Ishikawa (cell line): ENCODE measurements around the gene PTPRN2.

Source experiments
- CEBPB ChIP-seq: IDR thresholded peaks from 2 replicates; pipeline ENCODE4 v1.6.1; 2012
- CREB1 ChIP-seq: IDR thresholded peaks from 2 replicates; pipeline ENCODE4 v1.6.1; 2012; ENCODE audit warnings: low read depth
- EGR1 ChIP-seq: IDR thresholded peaks from 2 replicates; pipeline ENCODE4 v1.6.1; 2012
- EP300 ChIP-seq: IDR thresholded peaks from 2 replicates; pipeline ENCODE4 v1.6.1; 2012; ENCODE audit warnings: borderline replicate concordance
- NFIC ChIP-seq: IDR thresholded peaks from 2 replicates; pipeline ENCODE4 v1.6.1; 2012
- RAD21 ChIP-seq: IDR thresholded peaks from 2 replicates; pipeline ENCODE4 v1.6.1; 2012; ENCODE audit warnings: low read depth
- TAF1 ChIP-seq: IDR thresholded peaks from 2 replicates; pipeline ENCODE4 v1.6.1; 2012; ENCODE audit warnings: low read depth, mild to moderate bottlenecking
- TCF12 ChIP-seq: IDR thresholded peaks from 2 replicates; pipeline ENCODE4 v1.6.1; 2012; ENCODE audit warnings: low read depth
- TEAD4 ChIP-seq: IDR thresholded peaks from 2 replicates; pipeline ENCODE4 v1.6.1; 2012
- YY1 ChIP-seq: IDR thresholded peaks from 2 replicates; pipeline ENCODE4 v1.6.1; 2012; ENCODE audit warnings: low read depth
- ZBTB7A ChIP-seq: IDR thresholded peaks from 2 replicates; pipeline ENCODE4 v1.6.1; 2012; ENCODE audit warnings: low read depth
- TF ChIP-seq, protein P1 (sequence below): IDR thresholded peaks from 2 replicates; pipeline ENCODE4 v1.6.1; 2012
- TF ChIP-seq, protein P2 (sequence below): IDR thresholded peaks from 2 replicates; pipeline ENCODE4 v1.6.1; 2012; ENCODE audit warnings: low read depth, mild to moderate bottlenecking
- TF ChIP-seq, protein P3 (sequence below): IDR thresholded peaks from 2 replicates; pipeline ENCODE4 v1.6.1; 2012

DNA sequence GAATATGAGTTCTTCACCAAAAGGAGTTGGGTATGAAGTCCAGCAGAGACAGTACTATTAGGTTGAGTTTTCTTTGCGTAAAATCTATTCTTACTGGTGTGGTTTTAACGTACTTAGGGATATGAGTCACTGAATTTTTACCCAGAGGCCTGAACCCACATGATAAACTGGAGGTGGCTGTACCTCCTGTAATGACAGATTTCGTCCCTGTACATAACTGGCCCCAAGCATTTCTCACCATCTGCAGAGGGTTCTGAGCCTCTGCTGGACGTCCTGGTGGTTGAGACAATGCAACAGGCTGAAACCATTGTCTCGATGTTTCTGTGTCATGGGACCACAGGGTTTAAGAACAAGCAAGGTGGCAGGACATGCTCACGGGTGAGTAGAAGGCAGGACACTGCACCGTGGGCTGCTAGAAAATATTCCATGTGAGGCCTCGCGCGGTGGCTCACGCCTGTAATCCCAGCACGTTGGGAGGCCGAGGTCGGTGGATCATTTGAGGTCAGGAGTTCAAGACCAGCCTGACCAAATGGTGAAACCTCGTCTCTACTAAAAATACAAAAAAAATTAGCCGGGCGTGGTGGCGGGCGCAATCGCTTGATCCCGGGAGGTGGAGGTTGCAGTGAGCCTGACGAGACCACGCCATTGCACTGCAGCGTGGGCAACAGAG is 1017.0 kb downstream of the PTPRN2 start:
- TF ChIP-seq, protein P1, sequence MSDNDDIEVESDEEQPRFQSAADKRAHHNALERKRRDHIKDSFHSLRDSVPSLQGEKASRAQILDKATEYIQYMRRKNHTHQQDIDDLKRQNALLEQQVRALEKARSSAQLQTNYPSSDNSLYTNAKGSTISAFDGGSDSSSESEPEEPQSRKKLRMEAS, result no peak
- no peak for TF ChIP-seq CEBPB
- TF ChIP-seq, protein P2, sequence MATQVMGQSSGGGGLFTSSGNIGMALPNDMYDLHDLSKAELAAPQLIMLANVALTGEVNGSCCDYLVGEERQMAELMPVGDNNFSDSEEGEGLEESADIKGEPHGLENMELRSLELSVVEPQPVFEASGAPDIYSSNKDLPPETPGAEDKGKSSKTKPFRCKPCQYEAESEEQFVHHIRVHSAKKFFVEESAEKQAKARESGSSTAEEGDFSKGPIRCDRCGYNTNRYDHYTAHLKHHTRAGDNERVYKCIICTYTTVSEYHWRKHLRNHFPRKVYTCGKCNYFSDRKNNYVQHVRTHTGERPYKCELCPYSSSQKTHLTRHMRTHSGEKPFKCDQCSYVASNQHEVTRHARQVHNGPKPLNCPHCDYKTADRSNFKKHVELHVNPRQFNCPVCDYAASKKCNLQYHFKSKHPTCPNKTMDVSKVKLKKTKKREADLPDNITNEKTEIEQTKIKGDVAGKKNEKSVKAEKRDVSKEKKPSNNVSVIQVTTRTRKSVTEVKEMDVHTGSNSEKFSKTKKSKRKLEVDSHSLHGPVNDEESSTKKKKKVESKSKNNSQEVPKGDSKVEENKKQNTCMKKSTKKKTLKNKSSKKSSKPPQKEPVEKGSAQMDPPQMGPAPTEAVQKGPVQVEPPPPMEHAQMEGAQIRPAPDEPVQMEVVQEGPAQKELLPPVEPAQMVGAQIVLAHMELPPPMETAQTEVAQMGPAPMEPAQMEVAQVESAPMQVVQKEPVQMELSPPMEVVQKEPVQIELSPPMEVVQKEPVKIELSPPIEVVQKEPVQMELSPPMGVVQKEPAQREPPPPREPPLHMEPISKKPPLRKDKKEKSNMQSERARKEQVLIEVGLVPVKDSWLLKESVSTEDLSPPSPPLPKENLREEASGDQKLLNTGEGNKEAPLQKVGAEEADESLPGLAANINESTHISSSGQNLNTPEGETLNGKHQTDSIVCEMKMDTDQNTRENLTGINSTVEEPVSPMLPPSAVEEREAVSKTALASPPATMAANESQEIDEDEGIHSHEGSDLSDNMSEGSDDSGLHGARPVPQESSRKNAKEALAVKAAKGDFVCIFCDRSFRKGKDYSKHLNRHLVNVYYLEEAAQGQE, result no peak
- TF ChIP-seq ZBTB7A, result no peak
- TF ChIP-seq CREB1, result no peak
- no peak for TF ChIP-seq TEAD4
- TF ChIP-seq TAF1, result no peak
- TF ChIP-seq, protein P3, sequence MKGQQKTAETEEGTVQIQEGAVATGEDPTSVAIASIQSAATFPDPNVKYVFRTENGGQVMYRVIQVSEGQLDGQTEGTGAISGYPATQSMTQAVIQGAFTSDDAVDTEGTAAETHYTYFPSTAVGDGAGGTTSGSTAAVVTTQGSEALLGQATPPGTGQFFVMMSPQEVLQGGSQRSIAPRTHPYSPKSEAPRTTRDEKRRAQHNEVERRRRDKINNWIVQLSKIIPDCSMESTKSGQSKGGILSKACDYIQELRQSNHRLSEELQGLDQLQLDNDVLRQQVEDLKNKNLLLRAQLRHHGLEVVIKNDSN, result no peak
- no peak for TF ChIP-seq YY1
- TF ChIP-seq EGR1, result no peak
- no peak for TF ChIP-seq EP300
- TF ChIP-seq RAD21, result no peak
- no peak for TF ChIP-seq NFIC
- no peak for TF ChIP-seq TCF12
